Left cardiac atrium (tissue), 4 donors: ENCODE results near the gene FAM9C. TPM values are rescaled to one million over a fixed set of nuclear protein-coding genes. Genes with fewer than 3 reads are reported as not detected.

Experiments
- ATAC-seq, 2 donors: fragments of 200-7000 bp; cut with Tn5 transposase; one replicate each; pipeline ENCODE4 v1.9.1; 2020; ENCODE audit warnings: mild to moderate bottlenecking in 2 of 2, moderate library complexity in 2 of 2
- DNase-seq: peaks from one replicate; pipeline ENCODE4 v3.0.0-alpha.2; 2020
- intact Hi-C, 2 donors: fragments of 100-400 bp; cut with DNase I; formaldehyde crosslinking; loops; one replicate each; pipeline versions ENCODE4 v1.14.1 to v1.15.1; 2022 to 2023
- total RNA-seq, 2 donors: library from RNA; stranded (reverse); fragmentation: NEBNext Ultra II Directional; extraction: Animal tissue kit (Norgen Biotek cat#: 25700); gene quantifications; one replicate each; pipeline ENCODE4 v1.2.1, GENCODE V29; 2021
- donor health status: DM: no; HTN: yes; CAD: no.
- donor health status: DM: no; HTN: yes; CAD: no; lungs with severe emphysema.
- donor health status: DM: yes; HTN: yes; CAD: no.
- donor health status: Dilated cardiomyopathy.

FAM9C gene
- total RNA-seq, 2 donors from 2014 or later: not detected

- intact Hi-C loops: no loop called here
- no peak for DNase-seq
Measured at GRCh38 chrX:13014111-13015096, 30.0 kb downstream of the FAM9C start.

GRCh38 chrX:13013363-13014110, 30.9 kb downstream of the FAM9C start:
- DNase-seq (peak; percentile 39), ATAC-seq (peak; percentile 70 to 84)
- intact Hi-C loops: no loop called here

More at GRCh38 chrX:13014111-13015096, 30.0 kb downstream of the FAM9C start:
- peak in 1 of 2 donors; percentile 57 for ATAC-seq

- ATAC-seq (no peak), DNase-seq (no peak)
- intact Hi-C loops: no loop called here
Measured at GRCh38 chrX:13010546-13010945, 33.9 kb downstream of the FAM9C start.

- intact Hi-C loops: no loop called here
- ATAC-seq (no peak), DNase-seq (no peak)
Measured at GRCh38 chrX:13009844-13010243, 34.6 kb downstream of the FAM9C start.

- intact Hi-C loops: no loop called here
- DNase-seq: peak; percentile 27
- ATAC-seq: peak in 1 of 2 donors; percentile 64
Measured at GRCh38 chrX:13009273-13009672, 35.1 kb downstream of the FAM9C start.

- intact Hi-C loops: no loop called here
- DNase-seq (no peak), ATAC-seq (no peak)
Measured at GRCh38 chrX:13008851-13009250, 35.6 kb downstream of the FAM9C start.

GRCh38 chrX:13008189-13008533, 36.3 kb downstream of the FAM9C start:
- DNase-seq (no peak), ATAC-seq (peak in 1 of 2 donors; percentile 8)
- intact Hi-C loops: no loop called here

GRCh38 chrX:13007519-13008188, 36.8 kb downstream of the FAM9C start:
- DNase-seq: no peak
- peak; percentile 42 to 51 for ATAC-seq
- intact Hi-C loops: no loop called here

- no peak for DNase-seq
- intact Hi-C loops: no loop called here
- ATAC-seq: peak in 1 of 2 donors; percentile 48
Measured at GRCh38 chrX:13005661-13006473, 38.6 kb downstream of the FAM9C start.

GRCh38 chrX:13001961-13002671, 42.3 kb downstream of the FAM9C start:
- intact Hi-C loops: no loop called here
- DNase-seq: no peak
- no peak for ATAC-seq

- no peak for ATAC-seq
- intact Hi-C loops: no loop called here
- no peak for DNase-seq
Measured at GRCh38 chrX:13001097-13001496, 43.3 kb downstream of the FAM9C start.

GRCh38 chrX:13000301-13000811, 44.1 kb downstream of the FAM9C start:
- ATAC-seq (peak; percentile 49 to 63), DNase-seq (peak; percentile 33)
- intact Hi-C loops: no loop called here

- intact Hi-C loops: no loop called here
Measured at GRCh38 chrX:12999422-12999821, 45.0 kb downstream of the FAM9C start.

GRCh38 chrX:12997906-12998687, 46.3 kb downstream of the FAM9C start:
- DNase-seq: no peak
- no peak for ATAC-seq
- intact Hi-C loops: no loop called here

More at GRCh38 chrX:12999422-12999821, 45.0 kb downstream of the FAM9C start:
- DNase-seq: no peak
- no peak for ATAC-seq

- no peak for DNase-seq
- intact Hi-C loops: no loop called here
- no peak for ATAC-seq
Measured at GRCh38 chrX:12996934-12997435, 47.4 kb downstream of the FAM9C start.

GRCh38 chrX:12994321-12994720, 50.1 kb downstream of the FAM9C start:
- intact Hi-C loops: no loop called here
- no peak for ATAC-seq
- DNase-seq: no peak

GRCh38 chrX:12993826-12994225, 50.6 kb downstream of the FAM9C start:
- ATAC-seq: no peak

More at GRCh38 chrX:12993826-12994225, 50.6 kb downstream of the FAM9C start:
- DNase-seq: no peak
- intact Hi-C loops: no loop called here
